Neural progenitor cell (in vitro differentiated cells): Measurements from ENCODE around the gene NRSN1. TPM values are rescaled to one million over a fixed set of nuclear protein-coding genes. Genes with fewer than 3 reads are reported as not detected.

ENCODE experiments used
- DNase-seq: peaks from one replicate; pipeline ENCODE4 v3.0.0-alpha.2; 2016; ENCODE audit warnings: low spot score
- H2AFZ ChIP-seq: fragments of 200-600 bp; sonication (generic); replicated peaks from 2 replicates; pipeline ENCODE4 v1.6.1; 2016; ENCODE audit warnings: antibody characterized with exemption
- H3F3A ChIP-seq: fragments of 200-600 bp; sonication (generic); 2 replicates; pipeline ENCODE4 v1.6.1; 2016; ENCODE audit warnings: antibody characterized with exemption, low read depth
- H3K27ac ChIP-seq: fragments of 200-600 bp; sonication (generic); 2 replicates; pipeline ENCODE4 v1.5.1; 2016; ENCODE audit warnings: mild to moderate bottlenecking
- H3K27me3 ChIP-seq: fragments of 200-600 bp; sonication (generic); 2 replicates; pipeline ENCODE4 v1.6.1; 2016; ENCODE audit warnings: mild to moderate bottlenecking, moderate library complexity
- H3K36me3 ChIP-seq: fragments of 200-600 bp; sonication (generic); 2 replicates; pipeline ENCODE4 v1.5.1; 2016
- H3K4me1 ChIP-seq: fragments of 200-600 bp; sonication (generic); 2 replicates; pipeline ENCODE4 v1.6.1; 2016; ENCODE audit warnings: mixed run types
- H3K4me2 ChIP-seq: fragments of 200-600 bp; sonication (generic); 2 replicates; pipeline ENCODE4 v1.6.1; 2016
- H3K4me3 ChIP-seq: fragments of 200-600 bp; sonication (generic); 2 replicates; pipeline ENCODE4 v1.5.1; 2016
- H3K79me2 ChIP-seq: fragments of 200-600 bp; sonication (generic); 2 replicates; pipeline ENCODE4 v1.6.1; 2016; ENCODE audit warnings: low read depth
- H3K9ac ChIP-seq: fragments of 200-600 bp; sonication (generic); 2 replicates; pipeline ENCODE4 v1.6.1; 2016
- H3K9me3 ChIP-seq: fragments of 200-600 bp; sonication (generic); 2 replicates; pipeline ENCODE4 v1.5.1; 2016; ENCODE audit warnings: low read depth
- H4K20me1 ChIP-seq: fragments of 200-600 bp; sonication (generic); 2 replicates; pipeline ENCODE4 v1.6.1; 2016; ENCODE audit warnings: low read depth
- H3K27ac Mint-ChIP-seq: 3 replicates; pipeline ENCODE4 v1.8.0; 2021; ENCODE audit warnings: mixed read lengths
- H3K27me3 Mint-ChIP-seq: 2 replicates; pipeline ENCODE4 v1.8.0; 2022; ENCODE audit warnings: low read depth, mild to moderate bottlenecking, inconsistent platforms, moderate library complexity, mixed read lengths; ENCODE audit not compliant: insufficient read depth
- H3K36me3 Mint-ChIP-seq: 3 replicates; pipeline ENCODE4 v1.8.0; 2021; ENCODE audit warnings: mixed read lengths
- H3K4me1 Mint-ChIP-seq: 3 replicates; pipeline ENCODE4 v1.8.0; 2021; ENCODE audit warnings: mixed read lengths
- H3K4me3 Mint-ChIP-seq: 3 replicates; pipeline ENCODE4 v1.8.0; 2021; ENCODE audit warnings: mild to moderate bottlenecking, moderate library complexity, mixed read lengths
- H3K9me3 Mint-ChIP-seq: 3 replicates; pipeline ENCODE4 v1.8.0; 2020; ENCODE audit warnings: mixed read lengths
- CTCF ChIP-seq: fragments of 200-600 bp; sonication (generic); IDR thresholded peaks from 2 replicates; pipeline ENCODE4 v1.5.1; 2017; ENCODE audit warnings: antibody characterized with exemption, mild to moderate bottlenecking
- EZH2 ChIP-seq: fragments of 200-600 bp; sonication (generic); IDR thresholded peaks from 2 replicates; pipeline ENCODE4 v1.6.1; 2017; ENCODE audit warnings: antibody characterized with exemption, mild to moderate bottlenecking, moderate library complexity
- EZH2phosphoT487 ChIP-seq: fragments of 200-600 bp; sonication (generic); IDR thresholded peaks from 2 replicates; pipeline ENCODE4 v1.6.1; 2017; ENCODE audit warnings: antibody characterized with exemption
- total RNA-seq: library from RNA; depleted of rRNA; stranded (reverse); fragments of >200 nt; gene quantifications from 2 replicates; pipeline ENCODE4 v1.2.3, GENCODE V29; 2015; ENCODE audit warnings: low replicate concordance

NRSN1 gene
- total RNA-seq, 1 donor from 2014 or later: 0.19 TPM

- DNase-seq: no peak
- H3K4me3 ChIP-seq: no peak overlapping the region
- H3F3A ChIP-seq: no peaks in the 10 kb centered on the region
- H3K36me3 ChIP-seq: no peaks in the 10 kb centered on the region
- no peaks in the 10 kb centered on the region for H3K27me3 ChIP-seq
- no peaks in the 10 kb centered on the region for H3K4me1 ChIP-seq
- no peaks in the 10 kb centered on the region for H3K36me3 Mint-ChIP-seq
- H3K4me1 Mint-ChIP-seq: peaks cover 8% of the 10 kb centered on the region
- no peak overlapping the region for H3K9ac ChIP-seq
- no peak overlapping the region for H3K27ac Mint-ChIP-seq
- no peaks in the 10 kb centered on the region for H4K20me1 ChIP-seq
- no peaks in the 10 kb centered on the region for H3K27me3 Mint-ChIP-seq
- TF ChIP-seq EZH2phosphoT487 (no peak), EZH2 (no peak), CTCF (no peak)
- no peak overlapping the region for H3K4me2 ChIP-seq
- no peak overlapping the region for H3K27ac ChIP-seq
- peaks cover 15% of the 10 kb centered on the region for H3K9me3 Mint-ChIP-seq
- H3K9me3 ChIP-seq: no peaks in the 10 kb centered on the region
- no peak overlapping the region for H3K4me3 Mint-ChIP-seq
- H3K79me2 ChIP-seq: no peaks in the 10 kb centered on the region
- no peak overlapping the region for H2AFZ ChIP-seq
These were observed 45.3 kb upstream of the NRSN1 start for GRCh38 chr6:24080711-24081110.

- no peaks in the 10 kb centered on the region for H3K36me3 Mint-ChIP-seq
- no peak for DNase-seq
- no peak overlapping the region for H3K27ac Mint-ChIP-seq
- peaks cover 2% of the 10 kb centered on the region for H3K27me3 Mint-ChIP-seq
- no peaks in the 10 kb centered on the region for H3K9me3 ChIP-seq
- no peaks in the 10 kb centered on the region for H3K79me2 ChIP-seq
- H3F3A ChIP-seq: no peaks in the 10 kb centered on the region
- H3K4me3 ChIP-seq: no peak overlapping the region
- H3K27ac ChIP-seq: no peak overlapping the region
- peaks cover 12% of the 10 kb centered on the region for H3K4me1 ChIP-seq
- TF ChIP-seq EZH2 (no peak), CTCF (no peak), EZH2phosphoT487 (no peak)
- H3K4me3 Mint-ChIP-seq: no peak overlapping the region
- no peaks in the 10 kb centered on the region for H3K36me3 ChIP-seq
- no peak overlapping the region for H2AFZ ChIP-seq
- no peak overlapping the region for H3K9ac ChIP-seq
- H3K4me1 Mint-ChIP-seq: peaks cover 4% of the 10 kb centered on the region
- H3K4me2 ChIP-seq: no peak overlapping the region
- H3K9me3 Mint-ChIP-seq: no peaks in the 10 kb centered on the region
- no peaks in the 10 kb centered on the region for H3K27me3 ChIP-seq
- H4K20me1 ChIP-seq: no peaks in the 10 kb centered on the region
These were observed 36.3 kb upstream of the NRSN1 start for GRCh38 chr6:24089736-24090135.

- no peaks in the 10 kb centered on the region for H4K20me1 ChIP-seq
- Mint-ChIP-seq H3K36me3 (no peaks in the 10 kb centered on the region), H3K4me1 (peaks cover 4% of the 10 kb centered on the region), H3K9me3 (no peaks in the 10 kb centered on the region), H3K4me3 (no peak overlapping the region), H3K27me3 (peaks cover 2% of the 10 kb centered on the region), H3K27ac (no peak overlapping the region)
- H3K9me3 ChIP-seq: no peaks in the 10 kb centered on the region
- H3K27ac ChIP-seq: no peak overlapping the region
- no peaks in the 10 kb centered on the region for H3K79me2 ChIP-seq
- no peak overlapping the region for H2AFZ ChIP-seq
- no peak overlapping the region for H3K4me3 ChIP-seq
- H3K4me2 ChIP-seq: no peak overlapping the region
- H3F3A ChIP-seq: no peaks in the 10 kb centered on the region
- no peaks in the 10 kb centered on the region for H3K36me3 ChIP-seq
- DNase-seq: no peak
- H3K4me1 ChIP-seq: peaks cover 12% of the 10 kb centered on the region
- no peak for TF ChIP-seq EZH2
- no peak for TF ChIP-seq EZH2phosphoT487
- TF ChIP-seq CTCF: no peak
- no peaks in the 10 kb centered on the region for H3K27me3 ChIP-seq
- H3K9ac ChIP-seq: no peak overlapping the region
These were observed 33.6 kb upstream of the NRSN1 start for GRCh38 chr6:24092407-24092806.
